Bronchial epithelial cell (primary cell): Measurements from ENCODE around the gene RPS6KB1. TPM values are rescaled to one million over a fixed set of nuclear protein-coding genes. Genes with fewer than 3 reads are reported as not detected.
A peak's percentile ranks its signal among the peaks of the same experiment; 100 is the strongest.

Source experiments
- DNase-seq: peaks from one replicate; pipeline ENCODE4 v3.0.0-alpha.2; 2010; ENCODE audit warnings: low read depth
- FAIRE-seq: peaks from 2 replicates; lab custom pipeline; 2011; peaks lifted over from hg19 to GRCh38; lab: Jason Lieb, UNC
- H3K27me3 ChIP-seq: 2 replicates; pipeline ENCODE4 v1.5.1; 2011; ENCODE audit warnings: low read length; ENCODE audit not compliant: control insufficient read depth, insufficient read depth
- H3K36me3 ChIP-seq: 2 replicates; pipeline ENCODE4 v1.5.1; 2011; ENCODE audit warnings: low read length; ENCODE audit not compliant: control insufficient read depth, insufficient read depth
- H3K4me3 ChIP-seq: 2 replicates; pipeline ENCODE4 v1.5.1; 2011; ENCODE audit warnings: mild to moderate bottlenecking, low read depth, low read length, control low read depth
- total RNA-seq: library from RNA; depleted of rRNA; stranded (reverse); fragments of >200 nt; gene quantifications from 2 replicates; pipeline ENCODE4 v1.2.1, GENCODE V29; 2014
- TF ChIP-seq, protein P1 (sequence below): IDR thresholded peaks from 2 replicates; pipeline ENCODE4 v1.5.1; 2011; ENCODE audit warnings: mild to moderate bottlenecking, moderate library complexity, low read length, control low read depth, inconsistent platforms; ENCODE audit not compliant: insufficient read depth, severe bottlenecking

Gene RPS6KB1
- total RNA-seq, 1 donor from 2014 or later: 39.0 TPM

DNA sequence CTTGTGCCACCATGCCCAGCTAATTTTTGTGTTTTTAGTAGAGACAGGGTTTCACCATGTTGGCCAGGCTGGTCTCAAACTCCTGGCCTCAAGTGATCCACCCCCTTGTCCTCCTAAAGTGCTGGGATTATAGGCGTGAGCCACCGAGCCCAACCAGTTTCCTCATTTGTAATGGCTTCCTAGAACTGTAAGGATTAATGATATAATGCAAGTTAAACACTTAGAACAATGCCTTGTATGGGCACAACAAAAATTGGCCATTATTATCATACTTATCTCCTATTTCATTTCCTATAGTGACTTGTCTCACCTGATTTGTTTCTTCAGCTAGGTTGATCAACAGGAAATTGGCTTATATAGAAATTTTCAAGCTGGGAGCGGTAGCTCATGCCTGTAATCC, 14.3 kb upstream of the RPS6KB1 start:
- DNase-seq (no peak), FAIRE-seq (no peak)
- Histone ChIP-seq H3K27me3 (no peaks in the 10 kb centered on the region), H3K36me3 (peaks cover 1% of the 10 kb centered on the region), H3K4me3 (no peak overlapping the region)
- TF ChIP-seq, protein P1, sequence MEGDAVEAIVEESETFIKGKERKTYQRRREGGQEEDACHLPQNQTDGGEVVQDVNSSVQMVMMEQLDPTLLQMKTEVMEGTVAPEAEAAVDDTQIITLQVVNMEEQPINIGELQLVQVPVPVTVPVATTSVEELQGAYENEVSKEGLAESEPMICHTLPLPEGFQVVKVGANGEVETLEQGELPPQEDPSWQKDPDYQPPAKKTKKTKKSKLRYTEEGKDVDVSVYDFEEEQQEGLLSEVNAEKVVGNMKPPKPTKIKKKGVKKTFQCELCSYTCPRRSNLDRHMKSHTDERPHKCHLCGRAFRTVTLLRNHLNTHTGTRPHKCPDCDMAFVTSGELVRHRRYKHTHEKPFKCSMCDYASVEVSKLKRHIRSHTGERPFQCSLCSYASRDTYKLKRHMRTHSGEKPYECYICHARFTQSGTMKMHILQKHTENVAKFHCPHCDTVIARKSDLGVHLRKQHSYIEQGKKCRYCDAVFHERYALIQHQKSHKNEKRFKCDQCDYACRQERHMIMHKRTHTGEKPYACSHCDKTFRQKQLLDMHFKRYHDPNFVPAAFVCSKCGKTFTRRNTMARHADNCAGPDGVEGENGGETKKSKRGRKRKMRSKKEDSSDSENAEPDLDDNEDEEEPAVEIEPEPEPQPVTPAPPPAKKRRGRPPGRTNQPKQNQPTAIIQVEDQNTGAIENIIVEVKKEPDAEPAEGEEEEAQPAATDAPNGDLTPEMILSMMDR: no peak

DNA sequence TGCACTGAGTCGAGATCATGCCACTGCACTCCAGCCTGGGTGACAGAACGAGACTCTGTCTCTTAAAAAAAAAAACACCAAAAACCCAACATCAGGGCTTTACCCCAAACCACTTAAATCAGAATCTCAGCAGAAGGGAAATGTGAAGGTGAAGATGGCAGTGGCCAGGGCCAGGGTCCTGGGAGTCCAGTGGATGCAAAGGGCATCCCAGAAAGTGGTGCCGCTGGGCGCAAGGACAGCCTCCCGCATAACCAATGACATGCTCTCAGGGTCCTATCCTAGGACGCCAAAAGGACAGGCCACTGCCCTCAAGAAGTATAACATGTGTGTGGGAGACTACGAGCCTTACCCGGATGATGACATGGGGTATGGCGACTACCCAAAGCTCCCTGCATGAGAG, 8.1 kb upstream of the RPS6KB1 start:
- DNase-seq (no peak), FAIRE-seq (no peak)
- TF ChIP-seq, protein P1: no peak
- peaks cover 1% of the 10 kb centered on the region for H3K36me3 ChIP-seq
- no peaks in the 10 kb centered on the region for H3K27me3 ChIP-seq
- H3K4me3 ChIP-seq: no peak overlapping the region

DNA sequence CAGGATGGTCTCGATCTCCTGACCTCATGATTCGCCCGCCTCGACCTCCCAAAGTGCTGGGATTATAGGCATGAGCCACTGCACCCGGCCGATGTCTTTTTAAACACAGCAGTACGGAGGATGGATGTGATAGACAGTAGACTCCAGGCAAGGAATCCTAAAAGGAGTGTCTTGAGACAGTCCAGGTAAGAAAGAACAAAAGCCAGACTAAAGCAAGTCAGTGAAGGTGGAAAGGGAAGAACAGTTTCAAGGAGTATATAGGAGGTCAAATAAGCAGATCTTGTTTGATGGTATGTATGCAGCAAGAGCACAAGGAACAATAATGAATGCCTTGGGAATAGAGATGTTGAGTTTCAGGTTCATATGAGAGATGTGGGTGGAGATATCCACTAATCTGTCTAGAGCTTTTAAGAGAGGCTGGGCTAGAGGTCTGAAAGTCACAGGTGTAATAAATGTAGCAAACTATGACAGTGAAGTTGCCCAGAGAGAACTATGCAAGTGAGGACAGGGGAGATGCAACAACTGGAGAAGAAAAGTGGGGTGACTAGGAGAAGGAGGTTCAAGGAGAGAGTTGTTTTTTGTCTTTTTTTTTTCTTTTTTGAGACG, 4.7 kb upstream of the RPS6KB1 start:
- Histone ChIP-seq H3K36me3 (peaks cover 1% of the 10 kb centered on the region), H3K27me3 (no peaks in the 10 kb centered on the region), H3K4me3 (no peak overlapping the region)
- no peak for DNase-seq
- TF ChIP-seq, protein P1: no peak
- FAIRE-seq: no peak

DNA sequence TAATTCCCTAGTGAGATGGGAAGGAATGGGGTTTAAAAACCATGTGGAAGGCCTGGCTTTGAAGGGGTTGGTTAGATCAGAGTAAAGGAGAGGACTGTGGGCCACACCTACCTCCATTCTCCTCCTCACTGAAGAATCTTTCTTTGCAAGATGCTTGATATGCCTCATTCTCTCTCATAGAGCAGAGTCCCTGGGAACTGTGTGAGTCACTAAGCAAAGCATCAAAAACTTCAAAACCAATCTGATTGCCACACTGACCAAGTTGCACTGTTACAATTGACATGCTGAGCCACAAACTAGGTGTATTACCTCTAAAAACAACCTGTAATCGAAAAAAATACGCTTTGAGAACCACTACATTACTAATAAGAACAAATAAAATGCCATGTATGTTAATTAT, 2.2 kb upstream of the RPS6KB1 start:
- Histone ChIP-seq H3K4me3 (no peak overlapping the region), H3K36me3 (peaks cover 1% of the 10 kb centered on the region), H3K27me3 (no peaks in the 10 kb centered on the region)
- FAIRE-seq: no peak
- peak; percentile 59 for DNase-seq
- TF ChIP-seq, protein P1: no peak

DNA sequence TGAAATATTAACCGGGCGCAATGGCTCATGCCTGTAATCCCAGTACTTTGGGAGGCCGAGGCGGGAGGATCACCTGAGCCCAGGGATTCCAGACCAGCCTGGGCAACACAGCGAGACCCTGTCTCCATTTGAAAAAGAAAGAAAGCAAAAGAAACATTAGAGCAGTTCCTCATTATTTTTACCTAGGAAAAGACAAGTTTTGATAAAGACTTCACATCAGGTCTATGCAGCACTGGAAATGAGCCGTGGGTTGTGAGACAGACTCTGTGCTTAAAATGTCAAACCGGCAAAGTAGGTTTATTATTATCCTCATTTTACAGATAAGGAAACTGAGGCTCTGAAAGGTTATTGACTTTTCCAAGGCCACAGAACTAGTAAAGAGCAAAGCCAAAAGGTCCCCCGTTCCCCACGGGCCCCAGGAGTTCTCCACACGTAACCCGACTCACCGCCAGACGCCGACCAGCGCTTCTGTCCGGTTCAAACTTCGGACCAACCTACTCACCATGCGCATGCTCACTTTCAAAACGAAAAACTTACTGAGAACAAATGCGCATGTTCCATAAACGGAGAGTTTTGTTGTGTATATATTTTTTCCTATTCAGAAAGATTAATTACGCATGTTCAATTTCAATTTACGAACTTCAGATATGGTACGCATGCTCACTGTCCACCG, 534 bp upstream of the RPS6KB1 start:
- no peaks in the 10 kb centered on the region for H3K36me3 ChIP-seq
- TF ChIP-seq, protein P1: no peak
- FAIRE-seq: no peak
- no peak for DNase-seq
- H3K27me3 ChIP-seq: no peaks in the 10 kb centered on the region
- H3K4me3 ChIP-seq: peak overlapping the region; percentile 74
